GM19467 (cell line): ENCODE results near the gene TEC.
"Not testable (repeated sequence)": the region's sequence is repeated elsewhere in the genome, so short reads cannot be mapped to it uniquely, and the experiment has no call there.

Experiments
- ATAC-seq: cut with Tn5 transposase; IDR thresholded peaks from one replicate; pipeline ENCODE4 v1.9.1; 2021; ENCODE audit warnings: mild to moderate bottlenecking, moderate library complexity; ENCODE audit not compliant: unreplicated experiment

Gene TEC

GRCh38 chr4:48243887-48244286, 25.8 kb downstream of the TEC start:
- ATAC-seq = no peak

- no peak for ATAC-seq
These were observed 26.2 kb downstream of the TEC start for GRCh38 chr4:48243429-48243828.

- no peak for ATAC-seq
These were observed 27.0 kb downstream of the TEC start for GRCh38 chr4:48242511-48243195.

GRCh38 chr4:48241731-48242130, 27.9 kb downstream of the TEC start:
- no peak for ATAC-seq

- ATAC-seq = no peak
These were observed 31.5 kb downstream of the TEC start for GRCh38 chr4:48237996-48238645.

GRCh38 chr4:48235050-48235449, 34.6 kb downstream of the TEC start:
- no peak for ATAC-seq

GRCh38 chr4:48234575-48234974, 35.1 kb downstream of the TEC start:
- ATAC-seq = no peak

GRCh38 chr4:48228949-48229348, 40.7 kb downstream of the TEC start:
- ATAC-seq = no peak

GRCh38 chr4:48227662-48228061, 42.0 kb downstream of the TEC start:
- ATAC-seq = no peak

GRCh38 chr4:48226199-48226598, 43.4 kb downstream of the TEC start:
- ATAC-seq = no peak

- ATAC-seq = no peak
These were observed 44.1 kb downstream of the TEC start for GRCh38 chr4:48225368-48226141.

- no peak for ATAC-seq
These were observed 45.0 kb downstream of the TEC start for GRCh38 chr4:48224606-48225005.

- no peak for ATAC-seq
These were observed 45.9 kb downstream of the TEC start for GRCh38 chr4:48223633-48224295.

- ATAC-seq = no peak
These were observed 47.1 kb downstream of the TEC start for GRCh38 chr4:48222491-48222890.

- not testable (repeated sequence) for ATAC-seq
These were observed 50.2 kb downstream of the TEC start for GRCh38 chr4:48219430-48219829.

- no peak for ATAC-seq
These were observed 53.1 kb downstream of the TEC start for GRCh38 chr4:48216563-48216962.

- no peak for ATAC-seq
These were observed 53.7 kb downstream of the TEC start for GRCh38 chr4:48215977-48216376.

GRCh38 chr4:48212165-48212564, 57.5 kb downstream of the TEC start:
- ATAC-seq = peak; percentile 85

GRCh38 chr4:48210966-48211328, 58.7 kb downstream of the TEC start:
- no peak for ATAC-seq

- ATAC-seq = no peak
These were observed 64.0 kb downstream of the TEC start for GRCh38 chr4:48205626-48206025.

- ATAC-seq = no peak
These were observed 64.5 kb downstream of the TEC start for GRCh38 chr4:48205107-48205506.

GRCh38 chr4:48203819-48204218, 65.8 kb downstream of the TEC start:
- no peak for ATAC-seq
